Amniotic epithelial cell (primary cell): Measurements from ENCODE around the gene PRR29.

Source experiments
- DNase-seq: peaks from one replicate; pipeline ENCODE4 v3.0.0-alpha.2; 2010; ENCODE audit warnings: low read depth

Gene PRR29

GRCh38 chr17:64042700-64043485 lies 44.7 kb downstream of the PRR29 start:
- no peak for DNase-seq

- no peak for DNase-seq
Observed at GRCh38 chr17:64045176-64045575, 47.0 kb downstream of the PRR29 start.

- no peak for DNase-seq
Observed at GRCh38 chr17:64048805-64049204, 50.7 kb downstream of the PRR29 start.

- no peak for DNase-seq
Observed at GRCh38 chr17:64051153-64051552, 53.0 kb downstream of the PRR29 start.

- DNase-seq = no peak
Observed at GRCh38 chr17:64053101-64053500, 55.0 kb downstream of the PRR29 start.
